Measurements from ENCODE around the gene CRMP1.
"Not testable (repeated sequence)": the region's sequence is repeated elsewhere in the genome, so short reads cannot be mapped to it uniquely, and the experiment has no call there.

CRMP1 gene

DNA sequence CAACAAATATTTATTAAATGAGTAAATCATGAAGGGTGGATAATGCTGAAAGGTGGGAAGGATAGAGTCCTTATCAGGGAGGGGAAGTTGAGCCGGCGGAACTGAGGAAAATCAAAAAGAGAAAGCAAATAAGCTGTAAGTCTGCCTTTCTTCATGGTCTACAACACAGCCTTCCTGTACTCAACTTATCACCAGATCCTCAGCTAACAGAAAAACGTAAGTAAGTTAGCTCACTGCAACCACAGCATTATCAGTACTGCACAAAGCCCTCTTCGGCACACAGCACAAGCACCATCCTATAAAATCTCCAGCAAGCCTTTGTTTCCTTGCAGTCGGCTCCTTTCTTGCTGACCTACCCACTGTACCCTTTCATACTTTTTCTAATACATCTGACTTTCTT, 70.3 kb downstream of the CRMP1 start:
- DNase-seq (ENCODE audit: low spot score) = no peak

DNA sequence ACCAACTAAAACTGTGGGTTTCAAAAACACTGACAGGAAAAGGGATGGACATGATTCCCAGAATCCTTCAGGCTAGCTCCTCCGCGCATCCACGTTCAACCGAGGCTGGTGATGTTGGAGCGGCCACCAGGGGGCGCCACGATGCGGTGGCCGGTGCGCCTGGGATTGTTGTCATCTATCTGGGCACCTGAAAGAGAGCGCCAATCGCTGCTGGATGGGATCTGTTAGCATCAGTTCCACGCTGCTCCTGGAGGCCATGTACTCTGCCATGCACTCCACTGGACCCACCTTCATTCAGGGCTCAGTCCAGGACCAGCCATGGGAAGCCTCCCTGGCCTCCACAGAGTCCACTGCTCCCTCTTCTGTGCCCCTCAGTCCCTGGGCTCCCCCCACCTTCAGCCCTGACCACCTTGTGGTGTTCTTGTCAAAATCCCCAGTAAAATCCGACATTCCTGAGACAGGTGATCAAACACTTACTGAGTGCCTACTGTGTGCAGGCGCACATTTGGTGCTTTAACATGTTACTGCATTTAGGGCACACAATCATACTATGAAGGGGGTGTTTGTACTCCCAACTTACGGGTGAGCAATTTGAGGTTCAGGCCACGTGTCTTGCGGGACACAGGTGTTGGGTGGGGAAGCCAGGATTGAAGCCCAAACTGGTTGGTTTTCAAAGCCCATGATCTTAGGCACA, 71.1 kb downstream of the CRMP1 start:
- no peak for DNase-seq (ENCODE audit: low spot score)

DNA sequence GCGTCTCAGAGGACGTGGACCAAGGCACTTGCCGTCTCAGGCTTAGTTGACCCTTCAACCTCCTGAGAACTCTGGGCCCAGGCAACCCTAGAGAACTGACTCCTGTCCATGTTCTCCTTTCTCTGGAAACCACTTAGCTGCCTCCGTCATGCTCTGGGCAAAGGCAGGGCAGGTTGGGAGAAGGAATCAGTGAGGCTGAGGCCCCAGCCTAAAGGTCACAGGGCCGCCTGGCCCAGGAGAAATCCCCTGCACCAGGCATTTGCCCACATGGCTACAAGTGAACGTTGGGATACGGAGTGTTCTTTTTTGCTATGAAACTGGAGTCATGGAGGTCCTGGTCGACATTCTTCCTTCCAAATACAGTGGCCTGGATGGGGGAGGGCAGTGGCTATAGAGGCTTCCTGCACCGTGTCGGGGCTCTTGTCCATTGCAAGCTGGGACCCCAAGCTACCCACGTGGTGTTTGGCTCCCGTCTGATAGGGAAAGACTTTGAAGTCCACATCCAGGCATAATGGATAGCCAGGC, 76.0 kb downstream of the CRMP1 start:
- DNase-seq (ENCODE audit: low spot score) = no peak

DNA sequence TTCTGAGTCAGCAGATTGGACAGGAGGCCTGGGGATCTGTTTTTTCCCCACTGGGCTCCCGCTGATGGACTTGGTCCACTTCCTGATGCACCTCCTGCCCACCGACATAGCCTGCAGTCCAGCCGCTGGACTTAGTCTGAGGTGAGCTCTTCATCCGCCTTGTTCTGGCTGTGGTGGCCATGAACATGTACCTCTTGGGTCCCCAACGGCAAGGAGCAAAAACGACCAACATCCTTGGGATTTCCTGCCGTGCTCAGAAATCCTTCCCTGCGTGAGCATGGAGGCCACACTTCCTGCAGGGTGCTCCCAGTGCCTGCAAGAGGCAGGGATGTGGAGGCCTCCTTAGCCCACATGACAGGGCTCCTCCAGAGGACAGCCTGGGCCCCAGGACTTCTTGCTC, 76.8 kb downstream of the CRMP1 start:
- DNase-seq (ENCODE audit: low spot score) = no peak

DNA sequence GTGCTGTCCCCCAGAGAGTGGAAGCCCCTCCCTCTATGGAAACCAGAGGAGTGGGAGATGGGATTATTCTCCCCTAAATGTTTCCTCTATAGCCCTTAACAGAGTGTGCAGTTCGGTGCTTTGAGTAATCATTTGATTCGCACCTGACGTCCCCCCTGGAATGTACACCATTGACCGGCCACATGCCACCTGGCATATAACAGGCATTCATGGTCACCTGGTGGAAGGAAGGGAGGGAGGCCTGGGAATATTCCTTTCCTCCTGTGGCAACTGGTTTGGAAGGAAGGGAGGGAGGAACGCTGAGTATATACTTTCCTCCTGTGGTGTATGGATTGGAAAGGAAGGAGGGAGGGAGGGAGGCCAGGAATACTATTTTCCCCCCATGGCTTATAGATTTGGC, 77.2 kb downstream of the CRMP1 start:
- DNase-seq (ENCODE audit: low spot score) = no peak

DNA sequence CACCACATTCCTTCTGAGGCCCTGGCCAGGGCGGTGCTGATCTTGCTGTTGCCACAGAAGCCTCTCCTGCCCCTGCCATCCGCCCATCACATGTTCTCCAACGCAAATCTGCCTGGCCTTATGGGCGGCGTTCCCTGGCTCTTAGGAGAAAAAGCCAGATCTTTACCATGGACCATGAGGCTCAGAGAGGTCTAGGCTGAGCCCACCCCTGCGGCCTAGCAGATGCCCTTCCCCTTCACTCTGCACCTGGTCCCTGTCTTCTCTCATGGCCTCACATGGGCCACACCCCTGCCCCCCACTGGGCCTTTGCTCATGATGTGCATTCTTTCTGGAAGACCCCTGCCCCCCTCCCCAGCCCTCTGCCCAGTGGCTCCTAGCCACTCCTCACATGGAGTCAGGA, 78.5 kb downstream of the CRMP1 start:
- DNase-seq (ENCODE audit: low spot score) = no peak

DNA sequence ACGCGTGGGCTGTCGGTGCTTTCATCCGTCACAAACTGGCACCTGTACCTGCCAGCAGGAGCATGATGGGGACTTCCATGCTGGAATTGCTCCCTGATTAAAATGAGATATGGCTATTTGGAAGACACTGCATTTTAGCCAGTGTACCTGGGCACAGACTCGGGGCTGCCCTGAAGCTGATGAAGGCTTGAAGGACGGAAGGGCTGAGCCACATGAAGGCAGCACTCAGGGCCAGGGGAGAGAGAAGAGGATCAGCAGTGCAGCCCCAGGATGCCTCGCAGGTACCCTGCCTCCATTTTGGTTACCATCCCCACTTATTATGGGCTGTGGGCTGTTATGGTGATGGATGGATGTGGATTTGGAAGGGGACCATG, 79.0 kb downstream of the CRMP1 start:
- DNase-seq (ENCODE audit: low spot score) = no peak

DNA sequence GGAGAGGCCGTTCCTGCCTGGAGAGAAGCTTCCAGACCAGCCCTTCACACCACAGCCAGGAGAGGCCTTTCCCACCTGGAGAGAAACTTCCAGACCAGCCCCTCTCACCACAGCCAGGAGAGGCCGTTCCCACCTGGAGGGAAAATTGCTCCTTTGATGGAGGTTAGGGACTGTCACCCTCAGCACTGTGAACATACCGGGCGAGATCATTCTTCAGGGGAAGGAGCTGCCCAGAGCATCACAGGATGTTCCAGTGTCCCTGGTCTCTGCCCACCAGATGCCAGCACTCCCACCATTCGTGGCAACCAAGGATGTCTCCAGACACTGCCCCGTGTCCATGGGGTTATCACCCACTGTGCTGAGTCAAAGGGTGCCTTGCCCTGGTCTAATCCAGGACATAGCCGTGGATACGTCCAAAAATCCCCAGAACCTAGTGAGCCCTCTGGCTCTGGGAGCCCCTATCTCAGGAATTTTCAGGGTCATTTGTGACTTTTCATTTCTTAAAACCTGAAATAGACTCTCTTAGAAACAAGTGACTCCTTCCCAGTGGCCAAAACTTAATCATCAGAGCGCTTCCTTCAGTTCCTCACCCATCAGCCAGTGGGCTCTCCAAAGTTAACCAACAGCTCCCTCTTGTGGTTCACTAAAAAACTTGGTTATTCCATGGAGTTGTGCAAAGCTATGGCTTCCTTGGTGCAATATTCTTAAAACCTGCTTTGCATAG, 80.2 kb downstream of the CRMP1 start:
- no peak for DNase-seq (ENCODE audit: low spot score)

DNA sequence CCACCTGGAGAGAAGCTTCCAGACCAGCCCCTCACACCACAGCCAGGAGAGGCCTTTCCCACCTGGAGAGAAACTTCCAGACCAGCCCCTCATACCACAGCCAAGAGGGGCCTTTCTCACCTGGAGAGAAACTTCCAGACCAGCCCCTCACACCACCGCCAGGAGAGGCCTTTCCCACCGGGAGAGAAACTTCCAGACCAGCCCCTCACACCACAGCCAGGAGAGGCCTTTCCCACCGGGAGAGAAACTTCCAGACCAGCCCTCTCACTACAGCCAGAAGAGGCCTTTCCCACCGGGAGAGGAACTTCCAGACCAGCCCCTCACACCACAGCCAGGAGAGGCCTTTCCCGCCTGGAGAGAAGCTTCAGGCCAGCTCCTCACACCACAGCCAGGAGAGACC, 80.8 kb downstream of the CRMP1 start:
- DNase-seq (ENCODE audit: low spot score) = not testable (repeated sequence)

DNA sequence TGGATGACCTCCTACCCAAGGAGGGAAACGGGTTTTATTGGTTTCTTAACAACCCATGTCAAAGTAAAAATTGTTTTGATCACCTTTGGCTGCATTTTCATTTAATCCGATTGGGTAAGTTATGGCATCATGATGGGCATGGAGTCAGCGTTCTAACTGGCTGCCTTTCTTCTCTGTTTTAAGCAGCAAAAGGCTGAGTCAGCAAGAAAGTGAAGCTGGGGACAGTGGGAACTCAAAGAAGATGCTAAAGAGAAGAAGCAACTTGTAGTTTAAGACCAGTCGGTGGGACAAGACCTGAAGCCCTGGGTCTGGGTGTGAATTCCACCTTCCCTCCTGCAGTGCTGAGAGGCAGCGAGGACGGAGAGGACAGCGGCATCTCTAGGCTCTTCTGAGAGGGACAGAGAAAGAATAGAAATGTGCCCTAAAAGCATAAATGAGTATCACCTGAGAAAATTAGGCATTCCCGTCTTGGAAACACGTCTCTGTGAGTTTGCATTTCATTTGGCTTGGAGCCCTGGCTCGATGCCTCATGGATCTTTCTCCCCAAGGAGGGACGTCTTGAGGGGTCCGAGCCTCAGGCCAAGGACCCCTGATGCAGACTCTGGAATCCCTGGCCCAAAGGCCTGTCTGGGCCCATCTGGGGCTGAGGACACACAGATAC, 82.0 kb downstream of the CRMP1 start:
- DNase-seq (ENCODE audit: low spot score) = no peak

DNA sequence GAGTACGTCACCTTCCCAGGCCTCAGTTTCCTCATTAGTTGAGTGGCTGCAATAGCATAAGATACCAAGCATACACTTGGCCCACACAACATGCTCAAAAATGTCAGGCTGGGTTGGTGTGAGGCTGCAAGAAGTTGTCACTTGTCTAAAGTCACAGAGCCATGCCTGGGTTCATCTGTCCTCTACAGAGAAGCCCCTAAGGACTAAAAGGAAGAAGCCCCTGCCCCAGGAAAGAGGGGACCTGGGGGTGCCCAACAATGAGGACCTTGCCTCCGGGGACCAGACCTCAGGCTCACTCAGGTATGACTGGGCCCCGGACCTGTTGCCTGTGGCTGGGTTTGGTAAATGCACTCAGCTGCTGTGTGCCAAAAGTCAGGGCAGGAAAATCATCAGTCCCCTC, 82.7 kb downstream of the CRMP1 start:
- no peak for DNase-seq (ENCODE audit: low spot score)

DNA sequence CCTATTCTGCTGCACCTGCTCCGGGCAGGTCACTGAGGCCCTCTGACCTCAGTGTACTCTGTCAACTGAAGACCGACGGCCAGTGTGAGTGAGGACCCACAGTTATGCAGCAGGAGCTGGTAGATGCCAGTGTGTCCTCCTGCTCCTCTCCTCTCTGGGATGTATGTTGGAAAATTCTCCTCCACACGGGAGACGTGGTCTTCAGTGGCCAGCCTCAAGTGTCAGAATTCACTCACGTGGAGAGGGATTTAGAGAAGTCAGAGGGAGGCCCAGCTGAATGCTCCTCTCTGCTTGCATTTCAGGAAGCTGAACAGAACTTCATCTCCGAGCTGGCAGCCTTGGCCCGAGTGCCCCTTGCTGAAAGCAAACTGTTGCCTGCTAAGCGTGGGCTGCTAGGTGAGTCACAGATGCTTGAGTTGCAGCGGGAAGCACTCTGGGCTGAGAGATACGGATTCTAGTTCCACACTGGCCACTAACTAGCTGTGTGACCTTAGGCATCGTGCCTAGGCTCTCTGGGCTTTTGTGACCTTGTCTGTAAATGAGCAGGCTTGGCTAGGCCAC, 83.6 kb downstream of the CRMP1 start:
- DNase-seq (ENCODE audit: low spot score) = no peak

DNA sequence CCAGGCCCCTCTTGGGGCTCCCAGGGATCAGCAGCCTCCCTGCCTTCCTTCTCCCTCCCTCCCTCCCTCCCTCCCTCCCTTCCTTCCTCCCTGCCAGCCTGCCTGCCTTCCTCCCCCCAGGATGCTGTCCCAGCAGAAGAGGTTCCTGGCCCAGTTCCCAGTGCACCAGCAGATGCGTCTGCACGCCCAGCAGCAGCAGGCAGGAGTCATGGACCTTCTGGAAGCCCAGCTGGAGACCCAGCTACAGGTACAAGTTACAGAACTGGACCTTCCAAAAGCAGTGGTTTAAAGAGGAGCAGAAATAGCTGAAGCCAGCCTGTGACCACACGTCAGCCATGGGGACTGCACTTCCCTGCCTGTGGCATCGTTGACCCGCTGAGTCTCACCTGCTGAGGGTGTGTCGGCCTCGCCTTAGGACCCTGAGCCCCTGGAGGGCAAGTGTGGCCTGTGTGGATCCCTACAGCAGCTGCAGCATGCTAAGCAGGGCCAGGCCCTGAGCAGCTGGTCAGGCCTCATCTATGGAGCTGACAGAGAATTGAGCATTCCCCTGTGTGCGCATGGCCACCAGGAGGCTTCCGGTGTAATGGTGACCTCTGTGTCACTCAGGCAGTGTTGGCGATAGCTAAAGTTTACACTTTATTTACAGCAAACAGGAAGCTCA, 84.7 kb downstream of the CRMP1 start:
- no peak for DNase-seq (ENCODE audit: low spot score)

DNA sequence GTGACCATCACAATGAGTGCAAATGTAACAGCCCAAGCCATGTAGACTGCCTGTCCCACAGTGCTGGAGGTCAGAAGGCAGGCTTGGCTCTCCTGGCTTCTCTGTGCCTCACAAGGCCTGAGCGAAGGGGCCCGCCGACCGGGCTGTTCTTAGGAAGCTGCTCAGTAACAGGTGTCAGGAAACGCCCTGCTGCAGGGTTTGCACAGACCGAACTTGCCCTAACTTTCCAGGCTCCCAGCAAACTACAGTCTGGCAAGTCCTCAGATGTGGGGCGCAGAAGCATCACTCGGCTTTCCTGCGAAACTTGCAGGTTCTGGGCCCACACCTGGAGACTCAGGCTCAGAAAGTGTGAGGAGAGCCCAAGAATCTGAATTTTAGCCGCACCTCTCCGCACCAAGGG, 87.6 kb downstream of the CRMP1 start:
- no peak for DNase-seq (ENCODE audit: low spot score)

DNA sequence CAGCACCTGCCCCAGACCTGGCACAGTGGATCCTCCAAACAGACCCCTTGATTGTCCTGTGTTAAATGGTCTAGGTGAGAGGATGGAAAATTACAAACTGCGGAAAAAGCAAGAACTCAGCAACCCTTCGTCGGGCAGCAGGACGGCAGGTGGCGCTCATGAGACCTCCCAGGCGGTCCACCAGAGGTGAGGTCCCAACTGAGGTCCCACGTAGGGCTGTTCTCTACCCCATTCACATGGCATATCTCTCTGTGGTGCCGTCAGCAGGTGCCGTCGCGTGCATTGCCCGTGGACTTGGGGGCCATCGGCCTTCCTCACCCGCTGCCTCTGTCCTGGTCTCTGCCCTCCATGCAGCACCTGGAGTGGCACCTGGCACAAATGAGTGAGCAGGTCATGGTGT, 88.2 kb downstream of the CRMP1 start:
- DNase-seq (ENCODE audit: low spot score) = no peak

DNA sequence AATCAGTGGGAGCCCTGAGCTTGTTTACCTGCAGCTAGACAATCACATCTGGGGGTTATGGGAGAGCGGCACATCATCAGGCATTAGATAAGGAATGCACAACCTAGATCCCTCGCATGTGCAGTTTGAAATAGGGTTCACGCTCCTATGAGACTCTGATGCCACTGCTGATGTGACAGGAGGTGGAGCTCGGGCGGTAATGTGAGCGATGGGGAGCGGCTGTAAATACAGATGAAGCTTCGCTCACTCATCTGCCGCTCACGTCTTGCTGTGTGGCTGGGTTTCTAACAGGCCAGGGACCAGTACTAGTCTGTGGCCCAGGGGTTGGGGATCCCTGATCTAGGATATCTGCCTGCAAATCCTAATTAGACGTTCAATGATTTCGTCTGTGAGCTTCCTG, 90.3 kb downstream of the CRMP1 start:
- DNase-seq (ENCODE audit: low spot score) = no peak

DNA sequence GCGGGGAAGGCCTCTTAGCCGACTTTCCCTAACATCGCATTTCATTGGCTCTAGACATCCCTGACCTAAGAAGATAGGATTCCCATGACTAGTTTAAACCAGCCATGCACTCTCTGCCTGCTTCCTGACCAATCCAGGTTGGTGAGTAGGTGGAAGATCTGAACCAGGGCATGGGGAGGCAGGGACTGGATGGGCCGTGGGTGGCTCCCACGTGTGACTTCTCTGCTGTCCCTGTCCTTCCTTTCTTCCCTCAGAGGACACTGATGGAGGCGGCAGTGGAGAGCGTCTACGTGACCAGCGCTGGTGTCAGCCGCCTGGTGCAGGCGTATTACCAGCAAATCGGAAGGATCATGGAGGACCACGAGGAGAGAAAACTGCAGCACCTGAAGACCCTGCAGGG, 91.2 kb downstream of the CRMP1 start:
- DNase-seq (ENCODE audit: low spot score) = no peak

DNA sequence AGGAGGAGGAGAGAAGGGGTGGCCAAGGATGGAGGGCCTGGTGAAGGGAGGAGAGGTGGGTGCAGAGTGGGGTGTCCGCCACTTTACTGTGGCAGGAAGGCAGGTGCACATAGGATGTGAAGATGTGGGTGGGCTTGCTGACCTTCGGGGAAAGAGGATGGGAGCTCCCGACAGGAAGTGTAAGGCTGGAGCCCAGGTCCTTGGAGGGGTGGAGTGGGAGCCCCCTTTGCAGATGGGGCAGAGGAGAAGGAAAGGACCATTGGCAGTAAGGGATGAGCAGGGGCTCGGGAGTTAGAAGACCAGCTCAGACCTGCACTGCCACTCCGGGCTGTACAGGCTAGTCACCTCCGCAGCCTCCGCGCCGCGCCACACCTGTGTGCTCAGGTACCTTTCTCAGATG, 92.4 kb downstream of the CRMP1 start:
- DNase-seq (ENCODE audit: low spot score) = no peak

DNA sequence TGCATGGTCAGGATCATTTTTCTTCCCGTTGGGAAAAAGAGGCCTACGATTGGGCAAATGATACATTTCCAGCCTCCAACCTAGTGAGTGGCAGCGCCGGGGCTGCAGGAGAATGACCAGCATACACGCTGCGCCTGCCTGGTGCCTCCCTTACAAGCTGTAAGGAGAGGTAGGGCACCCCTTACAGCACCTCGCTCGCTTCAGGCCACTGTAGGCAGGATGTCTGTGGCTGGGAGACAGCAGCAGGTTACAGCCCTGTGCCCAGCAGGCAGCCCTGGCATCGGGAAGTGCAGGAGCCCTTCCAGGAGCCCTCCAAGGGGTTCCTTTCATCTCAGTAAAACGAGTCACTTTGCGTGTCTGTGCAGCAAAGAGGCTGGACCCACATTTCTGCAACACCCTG, 93.5 kb downstream of the CRMP1 start:
- no peak for DNase-seq (ENCODE audit: low spot score)

DNA sequence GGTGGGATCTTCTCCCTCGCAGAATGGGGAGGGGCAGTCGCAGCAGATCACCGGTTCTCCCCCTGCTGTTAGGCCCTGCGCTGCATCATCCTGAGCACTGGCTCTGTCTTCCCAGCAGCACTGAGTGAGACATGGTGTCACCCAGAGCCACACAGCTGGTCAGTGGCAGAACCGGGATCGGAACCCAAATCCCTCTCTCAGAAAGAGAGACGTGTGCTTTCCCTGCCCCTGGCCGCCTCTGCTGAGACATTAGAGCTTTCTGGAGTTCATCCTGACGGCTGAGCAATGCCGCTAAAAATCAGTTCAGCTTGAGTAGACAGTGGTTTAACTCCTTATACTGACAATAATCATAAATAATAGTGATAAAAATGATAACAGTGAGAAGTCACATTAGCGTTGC, 93.9 kb downstream of the CRMP1 start:
- DNase-seq (ENCODE audit: low spot score) = no peak

DNA sequence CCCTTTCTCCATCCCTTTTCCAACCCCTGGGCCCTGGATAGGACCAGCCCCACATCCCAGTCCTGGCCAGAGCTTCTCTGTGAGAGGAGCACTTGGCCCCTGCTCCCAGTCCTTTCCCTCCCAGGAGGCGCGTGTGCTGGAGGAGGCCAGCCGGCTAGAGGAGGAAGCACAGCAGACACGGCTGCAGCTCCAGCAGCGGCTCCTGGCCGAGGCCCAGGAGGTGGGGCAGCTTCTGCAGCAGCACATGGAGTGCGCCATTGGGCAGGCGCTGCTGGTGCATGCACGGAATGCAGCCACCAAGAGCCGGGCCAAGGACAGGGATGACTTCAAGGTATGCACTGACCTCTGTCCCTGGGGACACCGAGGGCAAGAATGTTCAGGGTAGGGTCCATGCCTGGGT, 94.4 kb downstream of the CRMP1 start:
- no peak for DNase-seq (ENCODE audit: low spot score)

DNA sequence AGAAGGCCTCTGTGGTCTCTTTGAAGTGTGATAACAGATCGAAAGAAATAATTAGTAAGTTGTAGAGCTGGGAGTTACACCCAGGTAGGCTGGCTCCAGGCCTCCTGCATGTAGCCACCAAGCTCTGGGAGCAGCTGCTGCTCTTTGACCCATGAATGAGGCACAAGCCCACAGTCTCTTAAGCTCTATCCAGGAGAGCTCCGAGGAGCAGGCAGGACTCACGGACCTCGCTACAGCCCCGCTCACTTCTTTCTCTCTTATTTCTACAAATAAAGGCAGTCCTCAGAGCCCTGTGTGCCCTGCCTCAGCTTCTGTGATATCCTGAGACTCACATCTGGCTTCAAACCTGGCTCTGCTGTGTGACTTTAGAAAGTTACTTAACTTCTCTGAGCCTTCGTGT, 95.0 kb downstream of the CRMP1 start:
- no peak for DNase-seq (ENCODE audit: low spot score)

Measured in CD4-positive, alpha-beta T cell treated with Interleukin-6 at 100 ng/mL for 8 hours (primary cell).